Fibroblast of mammary gland (primary cell): ENCODE results near the gene GTF2I.
"Not testable (repeated sequence)": the region's sequence is repeated elsewhere in the genome, so short reads cannot be mapped to it uniquely, and the experiment has no call there.

ENCODE experiments used
- DNase-seq: peaks from one replicate; pipeline ENCODE4 v3.0.0-alpha.2; 2010; ENCODE audit warnings: low read depth
- H3K4me3 ChIP-seq: 2 replicates; pipeline ENCODE4 v1.5.1; 2011; ENCODE audit warnings: low read depth, mild to moderate bottlenecking, low read length, moderate library complexity; ENCODE audit not compliant: control insufficient read depth
- TF ChIP-seq, protein P1 (sequence below): conservative IDR thresholded peaks from 2 replicates; pipeline ENCODE4 v1.5.1; 2011; ENCODE audit warnings: low read depth, low read length, inconsistent platforms; ENCODE audit not compliant: control insufficient read depth, insufficient read depth

GTF2I gene

DNA sequence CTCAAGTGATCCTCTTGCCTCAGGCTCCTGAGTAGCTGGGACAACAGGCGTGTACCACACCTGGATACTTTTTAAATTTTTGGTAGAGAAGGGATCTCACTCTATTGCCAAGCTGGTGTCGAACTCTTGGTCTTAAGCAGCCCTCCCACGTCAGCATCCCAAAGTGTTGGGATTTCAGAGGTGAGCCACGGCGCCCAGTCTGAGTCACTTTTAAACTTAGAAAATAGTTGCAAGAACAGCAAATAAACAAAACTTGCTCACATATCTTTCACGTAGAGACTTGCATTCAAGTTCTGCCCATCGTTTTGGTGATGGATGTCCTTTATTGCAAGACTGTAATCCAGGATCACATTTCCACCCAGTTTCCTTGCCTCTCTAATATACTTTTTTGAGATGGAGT, 16.6 kb downstream of the GTF2I start:
- no peak overlapping the region for H3K4me3 ChIP-seq
- no peak for DNase-seq
- TF ChIP-seq, protein P1, sequence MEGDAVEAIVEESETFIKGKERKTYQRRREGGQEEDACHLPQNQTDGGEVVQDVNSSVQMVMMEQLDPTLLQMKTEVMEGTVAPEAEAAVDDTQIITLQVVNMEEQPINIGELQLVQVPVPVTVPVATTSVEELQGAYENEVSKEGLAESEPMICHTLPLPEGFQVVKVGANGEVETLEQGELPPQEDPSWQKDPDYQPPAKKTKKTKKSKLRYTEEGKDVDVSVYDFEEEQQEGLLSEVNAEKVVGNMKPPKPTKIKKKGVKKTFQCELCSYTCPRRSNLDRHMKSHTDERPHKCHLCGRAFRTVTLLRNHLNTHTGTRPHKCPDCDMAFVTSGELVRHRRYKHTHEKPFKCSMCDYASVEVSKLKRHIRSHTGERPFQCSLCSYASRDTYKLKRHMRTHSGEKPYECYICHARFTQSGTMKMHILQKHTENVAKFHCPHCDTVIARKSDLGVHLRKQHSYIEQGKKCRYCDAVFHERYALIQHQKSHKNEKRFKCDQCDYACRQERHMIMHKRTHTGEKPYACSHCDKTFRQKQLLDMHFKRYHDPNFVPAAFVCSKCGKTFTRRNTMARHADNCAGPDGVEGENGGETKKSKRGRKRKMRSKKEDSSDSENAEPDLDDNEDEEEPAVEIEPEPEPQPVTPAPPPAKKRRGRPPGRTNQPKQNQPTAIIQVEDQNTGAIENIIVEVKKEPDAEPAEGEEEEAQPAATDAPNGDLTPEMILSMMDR, result no peak

DNA sequence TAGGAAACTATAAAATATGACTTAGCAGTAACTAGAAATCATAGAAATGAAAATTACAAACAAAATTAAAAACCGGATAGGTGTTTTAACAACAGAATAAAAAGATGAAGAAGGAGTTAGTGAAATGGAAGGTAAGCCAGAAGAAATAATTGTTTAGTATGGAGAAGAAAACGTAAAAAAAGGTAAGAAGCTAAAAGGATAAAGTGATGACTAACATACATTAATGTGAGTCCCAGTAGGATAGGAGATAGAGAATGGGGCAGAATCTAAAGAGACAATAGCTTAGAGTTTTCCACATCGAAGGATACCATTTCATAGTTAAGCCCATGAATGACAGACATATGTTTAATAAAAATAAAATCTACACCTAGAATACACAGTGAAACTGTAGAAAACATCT, 25.3 kb downstream of the GTF2I start:
- DNase-seq, result no peak
- TF ChIP-seq, protein P1, result no peak

DNA sequence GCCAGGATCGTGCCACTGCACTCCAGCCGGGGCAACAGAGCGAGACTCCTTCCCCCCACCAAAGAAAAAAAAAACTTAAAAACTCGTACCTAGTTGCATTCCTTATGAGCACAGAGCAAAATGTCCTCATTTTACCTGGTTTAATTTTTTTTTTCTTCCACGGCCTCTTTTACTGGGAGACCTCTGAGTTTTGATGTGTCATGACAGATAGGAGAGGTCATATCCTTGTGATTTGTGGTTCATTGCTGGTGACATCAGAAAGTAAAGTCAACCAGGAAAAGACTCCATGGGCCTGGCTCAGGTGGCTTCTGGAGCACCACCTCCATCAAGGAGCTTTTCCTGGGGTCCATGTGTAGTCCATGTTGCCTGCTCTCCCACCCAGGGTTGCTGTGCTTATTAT, 26.3 kb downstream of the GTF2I start:
- no peak for DNase-seq
- TF ChIP-seq, protein P1, result no peak
- no peak overlapping the region for H3K4me3 ChIP-seq

More for the DNA sequence above, 25.3 kb downstream of the GTF2I start:
- no peak overlapping the region for H3K4me3 ChIP-seq

DNA sequence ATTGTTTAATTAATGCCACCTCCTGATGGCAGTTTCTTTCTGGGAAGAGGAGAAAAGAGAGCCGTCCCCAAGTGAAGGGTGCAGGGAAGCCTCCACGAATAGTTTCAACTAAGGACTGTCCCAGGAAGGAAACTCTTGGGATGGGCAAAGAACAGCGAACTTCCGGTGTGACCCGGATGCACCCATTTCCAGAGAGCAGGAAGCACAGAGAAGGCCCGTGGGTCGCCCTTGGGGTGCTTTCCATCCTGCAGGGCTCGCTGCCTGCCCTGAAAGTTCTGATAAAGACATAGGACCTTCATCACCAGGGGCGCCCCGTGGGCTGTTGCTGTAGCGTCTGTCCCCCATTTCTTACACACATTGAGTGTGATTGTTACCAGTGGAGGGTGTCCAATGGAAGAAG, 27.0 kb downstream of the GTF2I start:
- TF ChIP-seq, protein P1, result no peak
- H3K4me3 ChIP-seq, result no peak overlapping the region
- no peak for DNase-seq

DNA sequence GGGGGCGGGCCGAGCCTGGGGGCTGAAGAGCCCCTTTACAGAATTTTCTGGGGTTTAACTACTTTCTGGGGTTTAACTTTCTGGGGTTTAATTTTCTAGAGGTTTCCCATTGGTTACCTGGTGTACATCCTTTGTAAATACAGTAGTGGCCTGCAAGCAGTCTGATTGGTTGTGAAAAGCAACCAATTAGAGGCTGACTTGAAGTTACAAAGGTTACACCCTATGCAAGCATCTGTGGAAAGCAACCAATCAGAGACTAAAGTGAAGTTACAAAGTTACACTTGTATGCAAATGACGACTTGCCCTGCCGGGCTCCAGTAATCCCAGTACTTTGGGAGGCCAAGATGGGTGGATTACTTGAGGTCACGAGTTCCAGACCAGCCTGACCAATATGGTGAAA, 27.4 kb downstream of the GTF2I start:
- no peak for DNase-seq
- H3K4me3 ChIP-seq, result no peak overlapping the region
- TF ChIP-seq, protein P1, result no peak

DNA sequence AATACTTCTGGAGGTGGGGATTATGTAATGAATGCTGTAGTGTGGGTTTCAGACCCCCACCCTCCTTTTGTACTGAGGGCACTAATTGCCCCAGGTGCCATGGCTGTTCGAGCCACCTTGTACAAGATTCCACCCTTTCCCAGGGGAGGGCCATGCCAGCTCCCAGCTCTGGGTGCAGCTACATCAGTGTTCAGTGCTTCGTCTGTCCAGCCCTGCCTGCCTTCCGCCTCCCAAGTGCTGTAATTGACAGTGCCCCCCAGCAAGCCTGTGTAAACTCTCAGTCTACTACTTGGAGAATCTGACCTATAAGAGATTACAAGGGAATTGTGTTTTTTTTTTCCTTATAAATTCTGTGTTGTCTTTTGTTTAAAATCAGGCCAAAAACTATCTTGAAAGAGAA, 33.0 kb downstream of the GTF2I start:
- no peak overlapping the region for H3K4me3 ChIP-seq
- DNase-seq, result no peak
- TF ChIP-seq, protein P1, result no peak

DNA sequence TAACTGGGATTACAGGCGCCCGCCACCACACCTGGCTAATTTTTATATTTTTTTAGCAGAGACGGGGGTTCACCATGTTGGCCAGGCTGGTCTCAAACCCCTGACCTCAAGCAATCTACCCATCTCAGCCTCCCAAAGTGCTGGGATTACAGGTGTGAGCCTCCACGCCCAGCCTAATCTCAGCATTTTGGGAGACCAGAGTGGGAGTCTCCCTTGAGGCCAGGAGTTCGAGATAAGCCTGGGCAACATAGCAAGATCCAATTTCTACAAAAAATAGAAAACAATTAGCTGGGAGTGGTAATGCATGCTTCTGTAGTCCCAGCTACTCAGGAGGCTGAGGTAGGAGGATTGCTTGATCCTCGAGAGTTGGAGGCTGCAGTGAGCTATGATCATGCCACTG, 46.9 kb downstream of the GTF2I start:
- not testable (repeated sequence) for H3K4me3 ChIP-seq, DNase-seq

DNA sequence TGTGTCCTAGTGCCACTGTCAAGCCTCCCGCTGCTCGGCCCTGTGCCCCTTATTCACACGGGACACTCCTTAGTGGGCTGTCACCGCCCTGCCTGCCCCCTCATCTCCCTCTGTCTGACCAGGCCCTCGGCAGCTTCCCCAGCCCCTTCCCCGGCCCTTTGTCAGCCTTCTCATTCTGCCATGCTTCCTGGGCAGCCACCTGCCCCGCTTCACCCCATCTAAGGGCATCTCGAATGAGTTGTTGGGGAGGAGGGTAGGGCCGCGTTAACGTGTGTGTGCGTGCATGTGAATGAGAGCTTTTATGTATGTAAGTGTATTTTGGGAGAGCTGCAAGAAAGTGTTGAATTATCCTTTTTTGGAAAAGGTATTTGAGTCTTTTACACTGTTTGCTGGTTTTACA, 49.7 kb downstream of the GTF2I start:
- H3K4me3 ChIP-seq, result no peak overlapping the region
- TF ChIP-seq, protein P1, result no peak
- no peak for DNase-seq
